Measurements from ENCODE around the gene ZNF74.
"Not testable (repeated sequence)": the region's sequence is repeated elsewhere in the genome, so short reads cannot be mapped to it uniquely, and the experiment has no call there.

The ZNF74 gene

GRCh38 chr22:20376983-20377382 lies 17.0 kb upstream of the ZNF74 start:
- not testable (repeated sequence) for DNase-seq; H3K4me2 ChIP-seq (ENCODE audit: low read length); H2AFZ ChIP-seq (ENCODE audit: insufficient read depth, low read length, poor library complexity); H3K9ac ChIP-seq (ENCODE audit: low read length); H3K27me3 ChIP-seq (ENCODE audit: insufficient read depth, low read length); H3K4me3 ChIP-seq (ENCODE audit: low read depth, low read length); H2BK120ac ChIP-seq (ENCODE audit: insufficient read depth, low read length, poor library complexity); H2AK5ac ChIP-seq (ENCODE audit: low read length); H3K14ac ChIP-seq (ENCODE audit: low read length); H3K27ac ChIP-seq (ENCODE audit: low read depth, low read length); H4K8ac ChIP-seq (ENCODE audit: low read depth, low read length); H3K4me1 ChIP-seq (ENCODE audit: control insufficient read depth in 1 of 2, insufficient read depth in 2 of 2, low read length in 2 of 2); H3K18ac ChIP-seq (ENCODE audit: low read length); H2BK12ac ChIP-seq (ENCODE audit: low read length); H3K79me2 ChIP-seq (ENCODE audit: control insufficient read depth, insufficient read depth, low read length, poor library complexity); H3K79me1 ChIP-seq (ENCODE audit: low read length); H4K12ac ChIP-seq (ENCODE audit: low read depth, low read length); H4K91ac ChIP-seq (ENCODE audit: low read depth, low read length); H2BK5ac ChIP-seq (ENCODE audit: low read depth, low read length, poor library complexity); H3K23ac ChIP-seq (ENCODE audit: low read length); H3K4ac ChIP-seq (ENCODE audit: low read depth, low read length); H3K36me3 ChIP-seq (ENCODE audit: control insufficient read depth in 1 of 2, insufficient read depth in 2 of 2, low read length in 2 of 2); H3K9me3 ChIP-seq (ENCODE audit: insufficient read depth, low read depth, low read length)
- no CpG with 5 or more reads among the region's 11 CpGs for WGBS (ENCODE audit: extremely low coverage, insufficient coverage, insufficient read length)

- Histone ChIP-seq H3K27ac (ENCODE audit: low read depth, low read length) (no peak overlapping the region), H4K12ac (ENCODE audit: low read depth, low read length) (no peak overlapping the region), H3K9me3 (ENCODE audit: insufficient read depth, low read depth, low read length) (no peaks in the 10 kb centered on the region), H2BK120ac (ENCODE audit: insufficient read depth, low read length, poor library complexity) (no peak overlapping the region), H3K79me1 (ENCODE audit: low read length) (no peaks in the 10 kb centered on the region), H2AFZ (ENCODE audit: insufficient read depth, low read length, poor library complexity) (no peak overlapping the region), H2AK5ac (ENCODE audit: low read length) (no peak overlapping the region), H4K8ac (ENCODE audit: low read depth, low read length) (no peak overlapping the region), H3K79me2 (ENCODE audit: control insufficient read depth, insufficient read depth, low read length, poor library complexity) (no peaks in the 10 kb centered on the region), H3K27me3 (ENCODE audit: insufficient read depth, low read length) (no peaks in the 10 kb centered on the region), H2BK5ac (ENCODE audit: low read depth, low read length, poor library complexity) (no peak overlapping the region), H3K14ac (ENCODE audit: low read length) (no peak overlapping the region), H3K36me3 (ENCODE audit: control insufficient read depth in 1 of 2, insufficient read depth in 2 of 2, low read length in 2 of 2) (no peaks in the 10 kb centered on the region), H4K91ac (ENCODE audit: low read depth, low read length) (no peak overlapping the region), H2BK12ac (ENCODE audit: low read length) (no peak overlapping the region), H3K4me2 (ENCODE audit: low read length) (no peak overlapping the region), H3K4ac (ENCODE audit: low read depth, low read length) (no peak overlapping the region), H3K18ac (ENCODE audit: low read length) (no peak overlapping the region), H3K4me1 (ENCODE audit: control insufficient read depth in 1 of 2, insufficient read depth in 2 of 2, low read length in 2 of 2) (peaks cover 0 to 2% of the 10 kb centered on the region in 2 experiments), H3K9ac (ENCODE audit: low read length) (no peak overlapping the region), H3K4me3 (ENCODE audit: low read depth, low read length) (no peak overlapping the region), H3K23ac (ENCODE audit: low read length) (no peak overlapping the region)
- no CpG with 5 or more reads among the region's 4 CpGs for WGBS (ENCODE audit: extremely low coverage, insufficient coverage, insufficient read length)
- DNase-seq = no peak
Observed at GRCh38 chr22:20378110-20378509, 15.8 kb upstream of the ZNF74 start.

- H2BK5ac ChIP-seq (ENCODE audit: low read depth, low read length, poor library complexity); H3K9ac ChIP-seq (ENCODE audit: low read length); H4K91ac ChIP-seq (ENCODE audit: low read depth, low read length); H2AFZ ChIP-seq (ENCODE audit: insufficient read depth, low read length, poor library complexity); H3K4me3 ChIP-seq (ENCODE audit: low read depth, low read length); H4K8ac ChIP-seq (ENCODE audit: low read depth, low read length); H4K12ac ChIP-seq (ENCODE audit: low read depth, low read length); H2BK12ac ChIP-seq (ENCODE audit: low read length); H3K14ac ChIP-seq (ENCODE audit: low read length); H2AK5ac ChIP-seq (ENCODE audit: low read length); H3K27me3 ChIP-seq (ENCODE audit: insufficient read depth, low read length); H3K4me2 ChIP-seq (ENCODE audit: low read length); H3K27ac ChIP-seq (ENCODE audit: low read depth, low read length); H3K36me3 ChIP-seq (ENCODE audit: control insufficient read depth in 1 of 2, insufficient read depth in 2 of 2, low read length in 2 of 2); H3K9me3 ChIP-seq (ENCODE audit: insufficient read depth, low read depth, low read length); H3K4ac ChIP-seq (ENCODE audit: low read depth, low read length); H3K79me2 ChIP-seq (ENCODE audit: control insufficient read depth, insufficient read depth, low read length, poor library complexity); H3K23ac ChIP-seq (ENCODE audit: low read length); H2BK120ac ChIP-seq (ENCODE audit: insufficient read depth, low read length, poor library complexity); H3K79me1 ChIP-seq (ENCODE audit: low read length); H3K18ac ChIP-seq (ENCODE audit: low read length); DNase-seq; H3K4me1 ChIP-seq (ENCODE audit: control insufficient read depth in 1 of 2, insufficient read depth in 2 of 2, low read length in 2 of 2): not testable (repeated sequence)
- no CpG with 5 or more reads among the region's 5 CpGs for WGBS (ENCODE audit: extremely low coverage, insufficient coverage, insufficient read length)
Observed at GRCh38 chr22:20378684-20379083, 15.3 kb upstream of the ZNF74 start.

GRCh38 chr22:20380486-20380885 lies 13.5 kb upstream of the ZNF74 start:
- Histone ChIP-seq H3K79me2 (ENCODE audit: control insufficient read depth, insufficient read depth, low read length, poor library complexity) (no peaks in the 10 kb centered on the region), H3K36me3 (ENCODE audit: control insufficient read depth in 1 of 2, insufficient read depth in 2 of 2, low read length in 2 of 2) (no peaks in the 10 kb centered on the region), H3K18ac (ENCODE audit: low read length) (no peak overlapping the region), H4K12ac (ENCODE audit: low read depth, low read length) (no peak overlapping the region), H2BK12ac (ENCODE audit: low read length) (no peak overlapping the region), H3K23ac (ENCODE audit: low read length) (no peak overlapping the region), H3K4me1 (ENCODE audit: control insufficient read depth in 1 of 2, insufficient read depth in 2 of 2, low read length in 2 of 2) (no peaks in the 10 kb centered on the region), H2AFZ (ENCODE audit: insufficient read depth, low read length, poor library complexity) (no peak overlapping the region), H3K4me3 (ENCODE audit: low read depth, low read length) (no peak overlapping the region), H3K4ac (ENCODE audit: low read depth, low read length) (no peak overlapping the region), H2BK5ac (ENCODE audit: low read depth, low read length, poor library complexity) (no peak overlapping the region), H3K79me1 (ENCODE audit: low read length) (no peaks in the 10 kb centered on the region), H4K91ac (ENCODE audit: low read depth, low read length) (no peak overlapping the region), H2BK120ac (ENCODE audit: insufficient read depth, low read length, poor library complexity) (no peak overlapping the region), H3K4me2 (ENCODE audit: low read length) (no peak overlapping the region), H3K27me3 (ENCODE audit: insufficient read depth, low read length) (no peaks in the 10 kb centered on the region), H3K14ac (ENCODE audit: low read length) (no peak overlapping the region), H3K9ac (ENCODE audit: low read length) (no peak overlapping the region), H2AK5ac (ENCODE audit: low read length) (no peak overlapping the region), H4K8ac (ENCODE audit: low read depth, low read length) (no peak overlapping the region), H3K27ac (ENCODE audit: low read depth, low read length) (no peak overlapping the region), H3K9me3 (ENCODE audit: insufficient read depth, low read depth, low read length) (no peaks in the 10 kb centered on the region)
- WGBS (ENCODE audit: extremely low coverage, insufficient coverage, insufficient read length) = no CpG with 5 or more reads among the region's 1 CpG
- DNase-seq = no peak

Measured in trophoblast cell (in vitro differentiated cells and primary cell).